Fibroblast of pulmonary artery (primary cell): ENCODE data around the gene GFY.
"Not testable (repeated sequence)": the region's sequence is repeated elsewhere in the genome, so short reads cannot be mapped to it uniquely, and the experiment has no call there.

Experiments used
- DNase-seq: peaks from one replicate; pipeline ENCODE4 v3.0.0-alpha.2; 2010; ENCODE audit warnings: low read depth
- H3K4me3 ChIP-seq: replicated peaks from 2 replicates; pipeline ENCODE4 v1.5.1; 2011; ENCODE audit warnings: low read depth, mild to moderate bottlenecking, control low read depth, low read length, moderate library complexity
- CTCF ChIP-seq: IDR thresholded peaks from 2 replicates; pipeline ENCODE4 v1.5.1; 2011; ENCODE audit warnings: mild to moderate bottlenecking, control low read depth, low read length, inconsistent platforms; ENCODE audit errors: missing control alignments

Gene GFY

GRCh38 chr19:49440439-49441209 is 15.4 kb downstream of the GFY start:
- no peak for TF ChIP-seq CTCF
- no peak for DNase-seq
- no peak overlapping the region for H3K4me3 ChIP-seq

GRCh38 chr19:49441210-49441959 is 16.2 kb downstream of the GFY start, which contains the start of gene SLC17A7:
Gene SLC17A7, minus strand, starts transcription at chr19:49441527. Its CDS starts 148 bp downstream, at chr19:49441379.
- DNase-seq = no peak
- TF ChIP-seq CTCF = no peak
- no peak within 1 kb of the TSS for H3K4me3 ChIP-seq

- no peak overlapping the region for H3K4me3 ChIP-seq
- no peak for DNase-seq
- TF ChIP-seq CTCF = no peak
These were observed 16.8 kb downstream of the GFY start for GRCh38 chr19:49441960-49442350.

- DNase-seq = no peak
- peak overlapping the region; percentile 66 for H3K4me3 ChIP-seq
- TF ChIP-seq CTCF = no peak
These were observed 17.2 kb downstream of the GFY start for GRCh38 chr19:49442354-49442753.

- H3K4me3 ChIP-seq = peak overlapping the region; percentile 66
- peak; percentile 87 for DNase-seq
- no peak for TF ChIP-seq CTCF
These were observed 17.7 kb downstream of the GFY start for GRCh38 chr19:49442771-49443365.

- TF ChIP-seq CTCF = peak; percentile 70
- peak overlapping the region; percentile 66 for H3K4me3 ChIP-seq
- DNase-seq = peak; percentile 96
These were observed 18.3 kb downstream of the GFY start for GRCh38 chr19:49443366-49444099.

GRCh38 chr19:49444100-49444700 is 19.0 kb downstream of the GFY start:
- not testable (repeated sequence) for H3K4me3 ChIP-seq, DNase-seq
